Tibial nerve (tissue), 4 donors: ENCODE measurements around the gene TUBA3E. TPM values are rescaled to one million over a fixed set of nuclear protein-coding genes. Genes with fewer than 3 reads are reported as not detected.
"Not testable (repeated sequence)": the region's sequence is repeated elsewhere in the genome, so short reads cannot be mapped to it uniquely, and the experiment has no call there.

ENCODE experiments used
- DNase-seq, 2 donors: peaks; one replicate each; pipeline ENCODE4 v3.0.0-alpha.2; 2019; ENCODE audit warnings: low spot score in 2 of 2
- H3K27ac ChIP-seq, 4 donors: fragments of 200-600 bp; sonication (generic) in 3 of 4; one replicate each; pipeline ENCODE4 v1.5.1; 2017 to 2019; ENCODE audit warnings: mild to moderate bottlenecking in 1 of 4
- H3K27me3 ChIP-seq, 2 donors: fragments of 200-600 bp; sonication (generic) in 1 of 2; one replicate each; pipeline versions ENCODE4 v1.5.1 to v1.6.0; 2017 to 2019
- H3K36me3 ChIP-seq, 3 donors: fragments of 200-600 bp; sonication (generic); one replicate each; pipeline ENCODE4 v1.5.1; 2018 to 2019
- H3K4me1 ChIP-seq, 4 donors: fragments of 200-600 bp; sonication (generic) in 3 of 4; one replicate each; pipeline ENCODE4 v1.5.1; 2017 to 2019
- H3K4me3 ChIP-seq, 4 donors: fragments of 200-600 bp; sonication (generic) in 3 of 4; one replicate each; pipeline ENCODE4 v1.5.1; 2017 to 2019; ENCODE audit warnings: mild to moderate bottlenecking in 1 of 4, moderate library complexity in 1 of 4
- H3K9me3 ChIP-seq, 4 donors: fragments of 200-600 bp; sonication (generic) in 3 of 4; one replicate each; pipeline ENCODE4 v1.5.1; 2017 to 2019
- EP300 ChIP-seq, 2 donors: sonication (generic); formaldehyde crosslinking; IDR thresholded peaks; one replicate each; pipeline ENCODE4 v1.6.1; 2017; ENCODE audit warnings: antibody characterized with exemption in 2 of 2, mild to moderate bottlenecking in 1 of 2
- POLR2A ChIP-seq, 2 donors: fragments of 450-650 bp; IDR thresholded peaks; one replicate each; pipeline ENCODE4 v1.6.1; 2017; ENCODE audit warnings: antibody characterized with exemption in 2 of 2, mild to moderate bottlenecking in 2 of 2, moderate library complexity in 2 of 2
- WGBS, 2 donors: methylation state at CpG; one replicate each; pipeline ENCODE4 v1.1.5; 2018; 5-methylcytosine and 5-hydroxymethylcytosine counted together
- total RNA-seq, 4 donors: library from RNA; depleted of rRNA; stranded (reverse); fragments of >200 nt; gene quantifications; one replicate each; pipeline ENCODE4 v1.1.0, GENCODE V29; 2016
- TF ChIP-seq, protein P1 (sequence below), 5 experiments: fragments of 200-600 bp in 3 of 5; fragments of 450-650 bp in 2 of 5; sonication (generic) in 3 of 5; IDR thresholded peaks; one replicate each; pipeline ENCODE4 v1.5.1; 2016 to 2019; ENCODE audit warnings: antibody characterized with exemption in 5 of 5, mild to moderate bottlenecking in 3 of 5, moderate library complexity in 2 of 5

The TUBA3E gene
- total RNA-seq, 4 donors from 2014 or later, result not detected

DNA sequence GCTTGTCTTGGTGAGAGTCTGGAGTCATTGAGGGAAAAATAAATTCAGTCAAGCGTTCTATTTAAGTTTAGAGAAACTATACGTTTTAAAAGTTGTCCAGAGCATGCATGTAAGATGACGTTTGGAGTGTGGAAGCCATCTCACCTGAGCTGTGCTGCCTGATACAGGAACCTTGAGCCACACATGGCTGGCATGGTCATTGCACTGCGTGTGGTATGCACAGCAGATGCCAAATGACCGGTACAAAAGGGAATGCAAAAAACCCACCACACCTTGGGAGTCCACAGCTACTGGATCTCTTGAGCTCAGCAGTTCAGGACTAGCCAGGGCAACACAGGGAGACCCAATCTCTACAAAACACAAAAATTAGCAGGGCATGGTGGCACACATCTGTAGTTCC is 11.8 kb downstream of the TUBA3E start:
- no peak for DNase-seq
- no peak overlapping the region for H3K27ac ChIP-seq
- H3K36me3 ChIP-seq, result peaks cover 0 to 44% (median 0%) of the 10 kb centered on the region in 3 donors
- WGBS, 2 donors, result 87 to 88% methylated on average over 5 of the region's 5 CpGs
- no peak overlapping the region for H3K4me3 ChIP-seq
- no peaks in the 10 kb centered on the region for H3K27me3 ChIP-seq
- H3K9me3 ChIP-seq, result no peaks in the 10 kb centered on the region
- H3K4me1 ChIP-seq, result peaks cover 0 to 15% (median 7%) of the 10 kb centered on the region in 4 donors
- TF ChIP-seq EP300 (IDR thresholded peaks at IDR 0.05) (no peak), POLR2A (IDR thresholded peaks at IDR 0.05) (no peak)
- TF ChIP-seq, protein P1, sequence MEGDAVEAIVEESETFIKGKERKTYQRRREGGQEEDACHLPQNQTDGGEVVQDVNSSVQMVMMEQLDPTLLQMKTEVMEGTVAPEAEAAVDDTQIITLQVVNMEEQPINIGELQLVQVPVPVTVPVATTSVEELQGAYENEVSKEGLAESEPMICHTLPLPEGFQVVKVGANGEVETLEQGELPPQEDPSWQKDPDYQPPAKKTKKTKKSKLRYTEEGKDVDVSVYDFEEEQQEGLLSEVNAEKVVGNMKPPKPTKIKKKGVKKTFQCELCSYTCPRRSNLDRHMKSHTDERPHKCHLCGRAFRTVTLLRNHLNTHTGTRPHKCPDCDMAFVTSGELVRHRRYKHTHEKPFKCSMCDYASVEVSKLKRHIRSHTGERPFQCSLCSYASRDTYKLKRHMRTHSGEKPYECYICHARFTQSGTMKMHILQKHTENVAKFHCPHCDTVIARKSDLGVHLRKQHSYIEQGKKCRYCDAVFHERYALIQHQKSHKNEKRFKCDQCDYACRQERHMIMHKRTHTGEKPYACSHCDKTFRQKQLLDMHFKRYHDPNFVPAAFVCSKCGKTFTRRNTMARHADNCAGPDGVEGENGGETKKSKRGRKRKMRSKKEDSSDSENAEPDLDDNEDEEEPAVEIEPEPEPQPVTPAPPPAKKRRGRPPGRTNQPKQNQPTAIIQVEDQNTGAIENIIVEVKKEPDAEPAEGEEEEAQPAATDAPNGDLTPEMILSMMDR (IDR thresholded peaks at IDR 0.05), result no peak

GRCh38 chr2:130185896-130186295 is 12.3 kb downstream of the TUBA3E start:
- H3K36me3 ChIP-seq, result peaks cover 0 to 39% (median 0%) of the 10 kb centered on the region in 3 donors
- no peak for DNase-seq
- 60 to 65% methylated on average over 4 of the region's 4 CpGs for WGBS, 2 donors
- H3K4me1 ChIP-seq, result peaks cover 0 to 15% (median 8%) of the 10 kb centered on the region in 4 donors
- no peaks in the 10 kb centered on the region for H3K9me3 ChIP-seq
- TF ChIP-seq EP300 (IDR thresholded peaks at IDR 0.05) (no peak), POLR2A (IDR thresholded peaks at IDR 0.05) (no peak)
- TF ChIP-seq, protein P1 (IDR thresholded peaks at IDR 0.05), result no peak
- no peak overlapping the region for H3K27ac ChIP-seq
- no peak overlapping the region for H3K4me3 ChIP-seq
- H3K27me3 ChIP-seq, result no peaks in the 10 kb centered on the region

DNA sequence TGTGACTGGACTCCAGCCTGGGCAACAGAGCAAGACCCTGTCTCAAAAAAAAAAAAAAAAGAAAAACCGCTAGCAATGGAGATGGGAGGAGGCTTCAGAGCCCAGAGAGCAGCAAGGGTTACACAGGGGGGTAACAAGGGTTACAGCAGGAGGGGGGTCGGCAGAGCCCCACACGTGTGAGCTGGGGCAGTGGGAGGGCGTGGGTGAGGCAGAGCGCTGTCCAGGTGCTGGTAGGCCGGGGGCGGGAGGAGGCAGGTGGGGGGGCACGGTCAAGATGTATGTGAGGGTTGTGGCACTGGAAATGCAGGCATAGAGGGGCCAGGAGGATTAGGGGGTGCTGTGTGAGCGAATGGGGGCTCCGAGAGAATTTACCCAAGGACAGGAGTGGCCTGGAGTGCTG is 12.8 kb downstream of the TUBA3E start:
- TF ChIP-seq, protein P1 (IDR thresholded peaks at IDR 0.05), result no peak
- no peak for TF ChIP-seq EP300 (IDR thresholded peaks at IDR 0.05)
- TF ChIP-seq POLR2A (IDR thresholded peaks at IDR 0.05), result no peak
- H3K9me3 ChIP-seq, result no peaks in the 10 kb centered on the region
- DNase-seq, result no peak
- H3K27me3 ChIP-seq, result no peaks in the 10 kb centered on the region
- peaks cover 0 to 20% (median 12%) of the 10 kb centered on the region in 4 donors for H3K4me1 ChIP-seq
- WGBS, 2 donors, result 67 to 82% methylated on average over 10 of the region's 10 CpGs
- H3K36me3 ChIP-seq, result peaks cover 0 to 37% (median 0%) of the 10 kb centered on the region in 3 donors
- H3K4me3 ChIP-seq, result no peak overlapping the region
- H3K27ac ChIP-seq, result no peak overlapping the region

- H3K36me3 ChIP-seq, result peaks cover 0 to 29% (median 0%) of the 10 kb centered on the region in 3 donors
- no peak for TF ChIP-seq POLR2A (IDR thresholded peaks at IDR 0.05)
- H3K27ac ChIP-seq, result peak overlapping the region in 3 of 4 donors; percentile 83 to 94 (median 93)
- WGBS, 2 donors, result 56 to 71% methylated on average over 26 of the region's 26 CpGs
- H3K4me1 ChIP-seq, result peaks cover 0 to 31% (median 17%) of the 10 kb centered on the region in 4 donors
- no peak for DNase-seq
- H3K4me3 ChIP-seq, result peak overlapping the region in 1 of 4 donors; percentile 90
- H3K9me3 ChIP-seq, result no peaks in the 10 kb centered on the region
- H3K27me3 ChIP-seq, result no peaks in the 10 kb centered on the region
Measured at GRCh38 chr2:130183512-130184373, 14.5 kb downstream of the TUBA3E start.

DNA sequence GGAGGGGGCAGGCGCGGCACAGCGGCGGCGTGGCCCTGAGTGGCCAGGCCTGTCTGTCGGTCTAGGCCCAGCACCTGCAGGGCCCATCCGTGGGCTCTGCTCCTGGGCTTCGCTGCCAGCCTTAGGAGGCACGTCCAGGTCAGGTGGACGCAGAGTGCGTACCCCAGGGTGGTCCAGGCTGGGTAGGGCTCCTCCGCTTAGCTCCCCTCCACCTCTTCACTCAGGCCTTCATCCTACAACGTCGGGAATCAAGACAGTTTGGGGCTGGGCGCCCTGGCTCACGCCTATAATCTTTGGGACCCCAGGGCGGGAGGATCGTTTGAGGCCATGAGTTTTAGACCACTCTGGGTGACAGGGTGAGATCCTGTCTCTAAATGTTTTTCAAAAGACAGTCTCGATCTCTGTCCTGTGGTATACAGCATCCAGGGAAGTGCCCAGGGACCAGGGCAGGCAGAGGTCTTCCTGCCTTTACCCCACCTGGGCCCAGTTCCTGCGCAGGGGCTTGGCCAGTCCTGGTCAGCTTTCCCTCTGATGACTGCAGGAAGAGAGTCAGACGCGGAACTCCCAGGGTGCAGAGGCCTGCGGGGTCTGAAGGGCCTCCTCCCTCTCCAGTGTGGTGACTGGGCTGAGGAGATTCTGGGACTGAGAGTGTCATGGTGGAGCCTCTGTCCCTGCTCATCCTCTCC is 15.3 kb downstream of the TUBA3E start:
- not testable (repeated sequence) for H3K9me3 ChIP-seq, H3K27me3 ChIP-seq, DNase-seq
- peak overlapping the region; percentile 78 to 94 (median 88) for H3K27ac ChIP-seq
- H3K36me3 ChIP-seq, result peaks cover 0 to 23% (median 0%) of the 10 kb centered on the region in 3 donors
- 21 to 38% methylated on average over 9 to 16 of the region's 23 CpGs for WGBS, 2 donors
- peaks cover 0 to 31% (median 17%) of the 10 kb centered on the region in 4 donors for H3K4me1 ChIP-seq
- peak overlapping the region; percentile 65 to 90 (median 75) for H3K4me3 ChIP-seq
